ENCODE results near the gene ITGA1.

DNA sequence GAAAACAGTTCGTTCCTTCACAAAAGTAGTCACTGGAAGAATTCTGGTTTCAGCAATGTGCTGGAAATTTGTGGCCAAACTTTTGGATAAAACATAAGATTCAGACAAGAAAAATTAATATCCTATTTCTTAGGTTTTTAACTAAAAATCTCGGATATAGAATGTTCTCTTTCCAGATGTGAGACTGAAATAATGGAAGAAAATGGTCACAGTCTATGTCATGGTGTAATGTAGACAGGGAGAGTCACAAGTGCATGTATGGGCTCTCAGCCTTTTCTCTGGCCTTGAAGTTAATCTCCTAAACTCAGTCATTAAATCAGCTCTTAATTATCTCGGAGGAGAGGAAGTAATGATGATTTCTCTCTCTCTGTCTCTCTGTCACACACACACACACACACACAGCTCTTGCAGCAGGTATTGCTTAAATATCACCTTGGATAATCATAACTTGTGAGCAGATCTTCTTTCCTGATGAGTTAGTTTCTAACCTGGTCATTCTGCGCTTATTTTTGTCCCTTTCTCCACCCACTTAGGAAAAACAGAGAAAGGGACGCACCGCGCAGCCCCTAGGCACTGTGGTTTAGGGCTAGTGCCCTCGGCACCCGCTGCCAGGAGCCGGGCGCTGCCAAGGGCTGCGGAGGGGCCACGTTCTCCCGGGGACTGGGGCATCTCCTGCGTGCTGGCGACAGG lies 200.8 kb downstream of the ITGA1 start:
- TF ChIP-seq, protein P1, sequence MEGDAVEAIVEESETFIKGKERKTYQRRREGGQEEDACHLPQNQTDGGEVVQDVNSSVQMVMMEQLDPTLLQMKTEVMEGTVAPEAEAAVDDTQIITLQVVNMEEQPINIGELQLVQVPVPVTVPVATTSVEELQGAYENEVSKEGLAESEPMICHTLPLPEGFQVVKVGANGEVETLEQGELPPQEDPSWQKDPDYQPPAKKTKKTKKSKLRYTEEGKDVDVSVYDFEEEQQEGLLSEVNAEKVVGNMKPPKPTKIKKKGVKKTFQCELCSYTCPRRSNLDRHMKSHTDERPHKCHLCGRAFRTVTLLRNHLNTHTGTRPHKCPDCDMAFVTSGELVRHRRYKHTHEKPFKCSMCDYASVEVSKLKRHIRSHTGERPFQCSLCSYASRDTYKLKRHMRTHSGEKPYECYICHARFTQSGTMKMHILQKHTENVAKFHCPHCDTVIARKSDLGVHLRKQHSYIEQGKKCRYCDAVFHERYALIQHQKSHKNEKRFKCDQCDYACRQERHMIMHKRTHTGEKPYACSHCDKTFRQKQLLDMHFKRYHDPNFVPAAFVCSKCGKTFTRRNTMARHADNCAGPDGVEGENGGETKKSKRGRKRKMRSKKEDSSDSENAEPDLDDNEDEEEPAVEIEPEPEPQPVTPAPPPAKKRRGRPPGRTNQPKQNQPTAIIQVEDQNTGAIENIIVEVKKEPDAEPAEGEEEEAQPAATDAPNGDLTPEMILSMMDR (IDR thresholded peaks at IDR 0.05): no peak
- TF ChIP-seq EZH2 (IDR thresholded peaks at IDR 0.05; ENCODE audit: borderline replicate concordance, insufficient read depth, low read depth, low read length, poor library complexity, severe bottlenecking): no peak

Measured in B cell (primary cell).